Frontal cortex (tissue), 4 donors: Measurements from ENCODE around the gene TP53BP1. TPM values are rescaled to one million over a fixed set of nuclear protein-coding genes. Genes with fewer than 3 reads are reported as not detected.

ENCODE experiments used
- DNase-seq, 2 donors: peaks; one replicate each; pipeline ENCODE4 v3.0.0; 2012; ENCODE audit warnings: low spot score in 2 of 2
- FAIRE-seq: peaks from 2 replicates; lab custom pipeline; 2012; peaks lifted over from hg19 to GRCh38; lab: Jason Lieb, UNC
- total RNA-seq: library from RNA; depleted of rRNA; stranded (reverse); fragments of >200 nt; gene quantifications from one replicate; pipeline ENCODE4 v1.2.3, GENCODE V29; 2014
- donor health status: control.
- donor health status: control.
- donor health status: control.

TP53BP1 gene
- total RNA-seq, 1 donor from 2014 or later: 157 TPM

DNA sequence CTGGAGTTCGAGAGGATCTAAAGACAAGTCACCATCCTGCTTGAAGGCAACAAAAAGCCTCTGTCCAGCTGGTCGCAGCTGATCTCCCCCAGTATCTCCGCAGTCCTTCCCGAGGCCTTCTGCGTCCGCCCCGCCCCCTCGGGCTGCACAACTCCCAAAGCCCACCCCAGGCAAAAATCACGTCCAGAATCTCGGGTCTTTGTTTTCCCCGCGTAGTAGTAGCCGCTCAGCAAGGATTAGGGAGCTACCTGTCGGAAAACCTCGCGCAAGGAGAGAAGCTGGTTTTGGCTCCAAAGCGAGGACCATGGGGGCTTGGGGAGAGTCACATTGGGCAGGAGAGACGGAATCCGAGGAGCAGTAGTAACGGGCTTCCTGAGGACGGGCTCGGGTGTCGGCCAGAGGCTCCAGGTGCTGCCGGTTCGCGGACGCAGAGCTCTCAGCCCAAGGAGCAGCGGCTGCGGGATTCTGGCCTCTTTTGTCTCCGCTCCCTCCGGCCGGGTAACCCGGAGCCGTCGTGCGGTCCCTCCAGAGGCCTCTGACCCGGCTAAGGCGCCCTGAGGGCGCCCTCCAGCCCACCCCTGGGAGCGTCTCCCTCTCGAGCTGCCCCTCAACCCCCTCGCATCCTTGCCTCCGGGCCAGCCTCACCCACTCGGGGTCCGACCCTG, 122.5 kb downstream of the TP53BP1 start:
- FAIRE-seq: no peak

DNA sequence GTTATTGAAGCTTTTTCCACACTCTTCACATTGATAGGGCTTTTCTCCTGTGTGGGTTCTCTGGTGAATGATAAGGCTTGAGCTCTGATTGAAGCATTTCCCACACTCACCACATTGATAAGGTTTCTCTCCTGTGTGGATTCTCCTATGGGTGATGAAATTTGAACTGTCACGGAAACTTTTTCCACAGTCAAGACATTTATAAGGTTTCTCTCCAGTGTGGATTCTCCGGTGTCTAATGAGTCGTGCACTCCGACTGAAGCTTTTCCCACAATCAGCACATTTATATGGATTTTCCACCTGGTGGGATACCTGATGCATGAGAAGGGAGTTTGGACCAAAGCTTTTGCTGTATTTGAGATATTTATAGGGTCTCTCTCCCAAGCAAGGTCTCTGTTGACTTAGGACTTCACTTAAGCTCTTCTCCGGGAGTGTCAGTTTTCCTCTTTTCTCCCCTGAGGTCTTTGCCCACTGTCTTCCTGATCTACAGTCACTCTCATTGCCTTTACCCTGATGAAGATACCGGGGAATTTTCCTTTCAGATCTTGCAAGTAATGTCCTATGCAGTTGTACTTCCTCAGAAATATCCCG, 131.5 kb downstream of the TP53BP1 start:
- no peak for FAIRE-seq

More for the DNA sequence above, 122.5 kb downstream of the TP53BP1 start:
- peak; percentile 19 to 28 for DNase-seq

DNA sequence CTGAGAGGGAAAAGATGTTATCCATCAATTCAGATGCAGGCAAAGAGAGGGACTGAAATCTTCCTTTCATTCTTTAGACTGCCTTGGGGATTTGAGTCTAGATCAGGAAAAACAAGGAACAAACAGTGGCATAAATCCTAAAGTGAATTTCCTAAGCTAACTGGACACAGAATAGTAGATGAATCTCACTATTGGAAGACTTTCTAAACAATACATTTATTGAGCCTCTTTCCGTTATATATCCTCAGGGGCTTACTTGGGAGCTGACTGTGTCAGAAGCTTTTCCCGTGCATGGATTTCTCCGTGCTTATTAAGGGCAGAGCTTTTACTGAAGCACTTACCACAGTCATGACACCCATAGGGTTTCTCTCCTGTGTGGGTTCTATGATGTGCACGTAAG, 132.1 kb downstream of the TP53BP1 start:
- FAIRE-seq (no peak), DNase-seq (no peak)

More for the DNA sequence above, 131.5 kb downstream of the TP53BP1 start:
- no peak for DNase-seq

Other genes starting within 250 kb of the TP53BP1 start
- gene TGM5, start 226.2 kb downstream of the TP53BP1 start, total RNA-seq: not detected
- gene TGM7, start 190.9 kb downstream of the TP53BP1 start, total RNA-seq: not detected
- gene LCMT2, start 162.6 kb downstream of the TP53BP1 start, total RNA-seq: 17.5 TPM
- gene ZSCAN29, start 122.1 kb downstream of the TP53BP1 start, total RNA-seq: 38.3 TPM
- gene TUBGCP4, start 122.1 kb downstream of the TP53BP1 start, total RNA-seq: 22.8 TPM
- 24.5 TPM for gene MAP1A, start 24.5 kb upstream of the TP53BP1 start, total RNA-seq
- 21.6 TPM for gene PPIP5K1, start 97.1 kb upstream of the TP53BP1 start, total RNA-seq
- 7.7 TPM for gene CKMT1B, start 100.9 kb upstream of the TP53BP1 start, total RNA-seq
- gene STRC, start 125.6 kb upstream of the TP53BP1 start, total RNA-seq: under 0.01 TPM
- gene CATSPER2, start 155.7 kb upstream of the TP53BP1 start, total RNA-seq: 5.3 TPM
- 6.5 TPM for gene CKMT1A, start 200.7 kb upstream of the TP53BP1 start, total RNA-seq